Ovary (tissue), 3 donors: ENCODE results near the gene TMEM120B.

Source experiments
- EP300 ChIP-seq: sonication (generic); formaldehyde crosslinking; IDR thresholded peaks from one replicate; pipeline ENCODE4 v1.6.1; 2017; ENCODE audit warnings: antibody characterized with exemption
- POLR2A ChIP-seq: fragments of 450-650 bp; IDR thresholded peaks from one replicate; pipeline ENCODE4 v1.6.1; 2017; ENCODE audit warnings: antibody characterized with exemption, mild to moderate bottlenecking, moderate library complexity
- TF ChIP-seq, protein P1 (sequence below), 3 donors: fragments of 450-650 bp in 2 of 3; fragments of 200-600 bp in 1 of 3; IDR thresholded peaks; one replicate each; pipeline versions ENCODE4 v1.5.1 to v1.8.0; 2016 to 2022; ENCODE audit warnings: antibody characterized with exemption in 3 of 3, mild to moderate bottlenecking in 1 of 3
- donor health status: DM: no; HTN: no; CAD: no.

DNA sequence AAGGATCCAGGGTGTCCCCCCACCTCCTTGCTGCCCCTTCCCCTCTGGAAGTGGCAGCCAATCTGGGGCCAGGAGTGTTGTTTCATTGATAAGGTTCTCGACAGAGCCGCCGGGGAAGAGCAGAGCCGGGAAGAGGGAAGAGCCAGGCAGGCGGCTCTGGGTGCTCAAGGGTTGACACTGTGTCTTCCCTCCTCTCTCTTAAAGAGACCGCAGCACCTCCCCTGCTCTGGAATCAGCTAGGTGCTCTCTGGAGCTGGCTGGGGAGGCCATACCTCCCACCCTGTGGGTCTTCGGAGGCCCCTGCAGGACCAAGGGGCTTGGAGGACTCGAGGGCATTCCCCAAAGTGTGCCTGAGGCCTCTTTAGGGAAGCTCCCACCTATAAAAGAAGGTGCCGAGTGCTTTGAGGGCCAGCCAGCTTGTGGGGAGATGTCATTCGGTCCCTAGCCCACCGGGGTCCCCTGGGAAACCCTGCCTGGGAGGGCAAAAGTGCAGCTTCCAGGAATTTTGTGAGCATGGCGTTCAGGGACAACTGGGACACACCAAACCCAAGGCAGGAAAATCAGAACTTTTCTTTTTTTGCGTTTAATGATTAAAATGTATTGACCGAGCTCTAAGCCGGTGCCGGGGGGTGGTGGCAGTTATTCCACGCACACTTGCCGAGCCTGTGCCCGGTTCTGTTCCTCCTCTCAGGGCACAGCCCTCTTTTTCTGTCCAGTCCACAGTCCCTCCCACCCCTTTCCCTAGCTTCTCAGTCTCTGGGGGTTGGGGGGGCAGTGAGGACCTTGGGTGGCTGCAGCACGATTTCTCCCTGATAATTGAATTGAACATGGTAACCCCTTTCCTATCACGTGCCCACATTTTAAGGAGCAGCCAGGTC is 94.2 kb downstream of the TMEM120B start:
- TF ChIP-seq EP300 = no peak
- TF ChIP-seq, protein P1, sequence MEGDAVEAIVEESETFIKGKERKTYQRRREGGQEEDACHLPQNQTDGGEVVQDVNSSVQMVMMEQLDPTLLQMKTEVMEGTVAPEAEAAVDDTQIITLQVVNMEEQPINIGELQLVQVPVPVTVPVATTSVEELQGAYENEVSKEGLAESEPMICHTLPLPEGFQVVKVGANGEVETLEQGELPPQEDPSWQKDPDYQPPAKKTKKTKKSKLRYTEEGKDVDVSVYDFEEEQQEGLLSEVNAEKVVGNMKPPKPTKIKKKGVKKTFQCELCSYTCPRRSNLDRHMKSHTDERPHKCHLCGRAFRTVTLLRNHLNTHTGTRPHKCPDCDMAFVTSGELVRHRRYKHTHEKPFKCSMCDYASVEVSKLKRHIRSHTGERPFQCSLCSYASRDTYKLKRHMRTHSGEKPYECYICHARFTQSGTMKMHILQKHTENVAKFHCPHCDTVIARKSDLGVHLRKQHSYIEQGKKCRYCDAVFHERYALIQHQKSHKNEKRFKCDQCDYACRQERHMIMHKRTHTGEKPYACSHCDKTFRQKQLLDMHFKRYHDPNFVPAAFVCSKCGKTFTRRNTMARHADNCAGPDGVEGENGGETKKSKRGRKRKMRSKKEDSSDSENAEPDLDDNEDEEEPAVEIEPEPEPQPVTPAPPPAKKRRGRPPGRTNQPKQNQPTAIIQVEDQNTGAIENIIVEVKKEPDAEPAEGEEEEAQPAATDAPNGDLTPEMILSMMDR (IDR thresholded peaks at IDR 0.05) = no peak
- no peak for TF ChIP-seq POLR2A
